Measurements from ENCODE around the gene NUF2.

DNA sequence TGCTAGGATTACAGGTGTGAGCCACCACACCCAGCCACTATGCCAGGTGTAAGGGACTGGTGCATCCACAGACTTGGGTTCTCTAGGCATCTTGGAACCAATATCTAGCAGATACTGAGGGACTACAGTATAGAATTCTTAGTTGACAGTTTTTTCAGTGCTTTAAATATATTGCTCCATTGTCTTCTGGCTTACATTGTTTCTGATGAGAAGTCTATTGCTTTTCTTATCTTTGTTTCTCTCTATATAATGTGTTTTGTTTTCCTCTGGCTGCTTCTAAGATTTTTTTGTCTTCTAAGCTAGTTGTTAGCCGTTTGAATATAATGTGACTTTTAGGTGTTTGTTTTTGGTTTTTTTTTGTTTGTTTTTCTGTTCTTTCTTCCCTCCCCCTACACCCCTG, 13.5 kb downstream of the NUF2 start:
- TF ChIP-seq, protein P1, sequence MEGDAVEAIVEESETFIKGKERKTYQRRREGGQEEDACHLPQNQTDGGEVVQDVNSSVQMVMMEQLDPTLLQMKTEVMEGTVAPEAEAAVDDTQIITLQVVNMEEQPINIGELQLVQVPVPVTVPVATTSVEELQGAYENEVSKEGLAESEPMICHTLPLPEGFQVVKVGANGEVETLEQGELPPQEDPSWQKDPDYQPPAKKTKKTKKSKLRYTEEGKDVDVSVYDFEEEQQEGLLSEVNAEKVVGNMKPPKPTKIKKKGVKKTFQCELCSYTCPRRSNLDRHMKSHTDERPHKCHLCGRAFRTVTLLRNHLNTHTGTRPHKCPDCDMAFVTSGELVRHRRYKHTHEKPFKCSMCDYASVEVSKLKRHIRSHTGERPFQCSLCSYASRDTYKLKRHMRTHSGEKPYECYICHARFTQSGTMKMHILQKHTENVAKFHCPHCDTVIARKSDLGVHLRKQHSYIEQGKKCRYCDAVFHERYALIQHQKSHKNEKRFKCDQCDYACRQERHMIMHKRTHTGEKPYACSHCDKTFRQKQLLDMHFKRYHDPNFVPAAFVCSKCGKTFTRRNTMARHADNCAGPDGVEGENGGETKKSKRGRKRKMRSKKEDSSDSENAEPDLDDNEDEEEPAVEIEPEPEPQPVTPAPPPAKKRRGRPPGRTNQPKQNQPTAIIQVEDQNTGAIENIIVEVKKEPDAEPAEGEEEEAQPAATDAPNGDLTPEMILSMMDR (IDR thresholded peaks at IDR 0.05), result no peak
- no peak for TF ChIP-seq POLR2AphosphoS5 (IDR thresholded peaks at IDR 0.05)
- no peak for TF ChIP-seq EP300 (IDR thresholded peaks at IDR 0.05)
- TF ChIP-seq POLR2A (IDR thresholded peaks at IDR 0.05), result no peak

All from suprapubic skin (tissue), 4 donors.